ENCODE data around the gene HOATZ. TPM values are rescaled to one million over a fixed set of nuclear protein-coding genes. Genes with fewer than 3 reads are reported as not detected.

HOATZ gene
- polyA plus RNA-seq, 1 of the 3 experiments (the other 2 are of a cell fraction), result 4.9 TPM

DNA sequence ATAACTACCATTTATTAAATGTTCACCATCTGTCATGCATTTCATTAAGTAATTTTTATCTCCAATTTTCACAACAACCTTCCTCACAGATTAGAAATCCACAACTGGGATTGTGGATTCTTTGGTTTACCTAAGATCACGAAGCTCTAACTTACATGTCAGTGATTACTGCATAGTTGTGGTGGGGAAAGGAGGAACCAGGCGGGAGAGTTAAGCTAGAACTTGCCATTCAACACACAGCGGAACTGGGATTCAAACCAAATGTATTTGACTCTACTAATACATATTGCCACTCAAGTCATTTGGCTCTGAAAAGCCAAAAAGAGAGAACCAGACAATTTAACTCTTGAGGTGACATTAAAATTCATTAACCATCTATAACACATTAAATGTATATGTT is 15.5 kb downstream of the HOATZ start:
- Histone ChIP-seq H3K36me3 (replicated peaks in 1 of 2; ENCODE audit: control insufficient read depth in 1 of 2, insufficient read depth in 2 of 2, low read length in 1 of 2) (no peaks in the 10 kb centered on the region), H3K4me3 (ENCODE audit: low read depth in 2 of 2, low read length in 1 of 2) (no peak overlapping the region), H3K79me2 (ENCODE audit: insufficient read depth) (no peaks in the 10 kb centered on the region), H3K27me3 (ENCODE audit: insufficient read depth) (no peaks in the 10 kb centered on the region), H3K9me2 (no peaks in the 10 kb centered on the region), H3K9ac (no peak overlapping the region), H3K9me3 (no peaks in the 10 kb centered on the region), H3F3A (replicated peaks; ENCODE audit: insufficient read depth) (peaks cover 64% of the 10 kb centered on the region), H3K27ac (ENCODE audit: low read depth in 2 of 2, low read length in 1 of 2) (peak overlapping the region in 1 of 2 experiments; percentile 91; a peak in 3 of 4 replicates), H2AFZ (ENCODE audit: low read depth) (peak overlapping the region; percentile 4; the same call in 1 of the 2 replicates), H3K4me2 (no peak overlapping the region), H4K20me1 (ENCODE audit: insufficient read depth) (no peaks in the 10 kb centered on the region), H3K4me1 (ENCODE audit: control insufficient read depth in 1 of 2, insufficient read depth in 2 of 2, low read depth in 1 of 2, low read length in 1 of 2) (peaks cover 0 to 29% of the 10 kb centered on the region in 2 experiments)
- no peak for TF ChIP-seq YY1 (IDR thresholded peaks at IDR 0.05; ENCODE audit: low read depth)
- TF ChIP-seq ELF1 (IDR thresholded peaks at IDR 0.05), result no peak
- no peak for TF ChIP-seq TEAD4 (IDR thresholded peaks at IDR 0.05; ENCODE audit: borderline replicate concordance, insufficient read depth)
- TF ChIP-seq, protein P1, sequence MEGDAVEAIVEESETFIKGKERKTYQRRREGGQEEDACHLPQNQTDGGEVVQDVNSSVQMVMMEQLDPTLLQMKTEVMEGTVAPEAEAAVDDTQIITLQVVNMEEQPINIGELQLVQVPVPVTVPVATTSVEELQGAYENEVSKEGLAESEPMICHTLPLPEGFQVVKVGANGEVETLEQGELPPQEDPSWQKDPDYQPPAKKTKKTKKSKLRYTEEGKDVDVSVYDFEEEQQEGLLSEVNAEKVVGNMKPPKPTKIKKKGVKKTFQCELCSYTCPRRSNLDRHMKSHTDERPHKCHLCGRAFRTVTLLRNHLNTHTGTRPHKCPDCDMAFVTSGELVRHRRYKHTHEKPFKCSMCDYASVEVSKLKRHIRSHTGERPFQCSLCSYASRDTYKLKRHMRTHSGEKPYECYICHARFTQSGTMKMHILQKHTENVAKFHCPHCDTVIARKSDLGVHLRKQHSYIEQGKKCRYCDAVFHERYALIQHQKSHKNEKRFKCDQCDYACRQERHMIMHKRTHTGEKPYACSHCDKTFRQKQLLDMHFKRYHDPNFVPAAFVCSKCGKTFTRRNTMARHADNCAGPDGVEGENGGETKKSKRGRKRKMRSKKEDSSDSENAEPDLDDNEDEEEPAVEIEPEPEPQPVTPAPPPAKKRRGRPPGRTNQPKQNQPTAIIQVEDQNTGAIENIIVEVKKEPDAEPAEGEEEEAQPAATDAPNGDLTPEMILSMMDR (IDR thresholded peaks at IDR 0.05), result no peak
- TF ChIP-seq TAF1 (IDR thresholded peaks at IDR 0.05; ENCODE audit: borderline replicate concordance, low read depth, low read length), result no peak
- TF ChIP-seq TCF12 (IDR thresholded peaks at IDR 0.05), result no peak
- TF ChIP-seq SMC3 (IDR thresholded peaks at IDR 0.05; ENCODE audit: low read depth, low read length), result no peak
- no peak for TF ChIP-seq POLR2AphosphoS5 (IDR thresholded peaks at IDR 0.05; ENCODE audit: low read depth, low read length)
- no peak for TF ChIP-seq FOSL2 (IDR thresholded peaks at IDR 0.05; ENCODE audit: borderline replicate concordance, low read depth)
- no peak for TF ChIP-seq MEF2A (IDR thresholded peaks at IDR 0.05; ENCODE audit: borderline replicate concordance, low read depth)
- CTCF ChIA-PET, result interaction anchor here (0.8 to 1.4 kb wide), 3 partner anchors 11 to 16 kb away, joined by 3 read pairs; partner anchors contain the start of gene HOATZ
- no peak for DNase-seq
- POLR2A ChIA-PET, result no interaction called here
- 81% methylated on average over 3 of the region's 3 CpGs for WGBS (ENCODE audit: low lambda C conversion rate)

DNA sequence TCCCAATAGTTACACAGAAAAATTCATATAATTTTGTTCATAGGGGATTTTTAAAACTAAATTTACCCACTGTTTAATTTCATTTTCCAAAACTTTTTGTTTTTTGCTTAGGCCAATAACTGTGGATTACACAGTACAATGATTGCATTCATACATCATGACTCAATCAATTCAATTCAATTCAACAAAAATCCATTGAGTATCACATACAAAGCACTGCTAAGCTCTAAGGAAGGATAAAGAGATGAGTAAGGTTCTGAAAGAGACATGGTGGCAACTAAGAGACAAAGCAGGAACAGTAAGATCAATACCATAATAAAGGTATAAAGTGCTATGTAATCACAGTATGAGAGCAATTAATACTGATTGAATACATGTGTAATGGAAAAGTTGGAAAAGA is 16.6 kb downstream of the HOATZ start:
- H3K79me2 ChIP-seq (ENCODE audit: insufficient read depth), result no peaks in the 10 kb centered on the region
- no peaks in the 10 kb centered on the region for H4K20me1 ChIP-seq (ENCODE audit: insufficient read depth)
- H3K4me1 ChIP-seq (ENCODE audit: control insufficient read depth in 1 of 2, insufficient read depth in 2 of 2, low read depth in 1 of 2, low read length in 1 of 2), result peaks cover 0 to 29% of the 10 kb centered on the region in 2 experiments
- H3K4me3 ChIP-seq (ENCODE audit: low read depth in 2 of 2, low read length in 1 of 2), result no peak overlapping the region
- H3K36me3 ChIP-seq (replicated peaks in 1 of 2; ENCODE audit: control insufficient read depth in 1 of 2, insufficient read depth in 2 of 2, low read length in 1 of 2), result no peaks in the 10 kb centered on the region
- no peaks in the 10 kb centered on the region for H3K27me3 ChIP-seq (ENCODE audit: insufficient read depth)
- H3K9me3 ChIP-seq, result no peaks in the 10 kb centered on the region
- ChIA-PET CTCF (interaction anchor here (0.8 to 1.0 kb wide), 2 partner anchors 18 to 108 kb away, joined by 3 to 4 read pairs; no protein-coding TSS in a partner anchor), POLR2A (no interaction called here)
- H3K9ac ChIP-seq, result peak overlapping the region; percentile 71
- H3K27ac ChIP-seq (ENCODE audit: low read depth in 2 of 2, low read length in 1 of 2), result peak overlapping the region in 1 of 2 experiments; percentile 91; a peak in 3 of 4 replicates
- DNase-seq, result no peak
- no peaks in the 10 kb centered on the region for H3K9me2 ChIP-seq
- peaks cover 62% of the 10 kb centered on the region for H3F3A ChIP-seq (replicated peaks; ENCODE audit: insufficient read depth)
- H2AFZ ChIP-seq (ENCODE audit: low read depth), result no peak overlapping the region
- H3K4me2 ChIP-seq, result peak overlapping the region; percentile 23; the same call in 1 of the 2 replicates
- peak; percentile 28; the same call in 1 of the 2 replicates for TF ChIP-seq FOSL2 (IDR thresholded peaks at IDR 0.05; ENCODE audit: borderline replicate concordance, low read depth)
- TF ChIP-seq MXI1 (IDR thresholded peaks at IDR 0.05; ENCODE audit: low read depth, low read length), result no peak
- no peak for TF ChIP-seq NRF1 (IDR thresholded peaks at IDR 0.05; ENCODE audit: low read depth, low read length)
- no peak for TF ChIP-seq SIN3A (IDR thresholded peaks at IDR 0.05; ENCODE audit: borderline replicate concordance, low read depth, low read length)
- TF ChIP-seq USF1 (IDR thresholded peaks at IDR 0.05; ENCODE audit: borderline replicate concordance, low read depth), result no peak
- no peak for TF ChIP-seq RAD21 (IDR thresholded peaks at IDR 0.05; ENCODE audit: low read length)
- no peak for TF ChIP-seq YY1 (IDR thresholded peaks at IDR 0.05; ENCODE audit: low read depth)
- TF ChIP-seq, protein P1 (IDR thresholded peaks at IDR 0.05), result no peak
- TF ChIP-seq, protein P2, sequence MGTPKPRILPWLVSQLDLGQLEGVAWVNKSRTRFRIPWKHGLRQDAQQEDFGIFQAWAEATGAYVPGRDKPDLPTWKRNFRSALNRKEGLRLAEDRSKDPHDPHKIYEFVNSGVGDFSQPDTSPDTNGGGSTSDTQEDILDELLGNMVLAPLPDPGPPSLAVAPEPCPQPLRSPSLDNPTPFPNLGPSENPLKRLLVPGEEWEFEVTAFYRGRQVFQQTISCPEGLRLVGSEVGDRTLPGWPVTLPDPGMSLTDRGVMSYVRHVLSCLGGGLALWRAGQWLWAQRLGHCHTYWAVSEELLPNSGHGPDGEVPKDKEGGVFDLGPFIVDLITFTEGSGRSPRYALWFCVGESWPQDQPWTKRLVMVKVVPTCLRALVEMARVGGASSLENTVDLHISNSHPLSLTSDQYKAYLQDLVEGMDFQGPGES (IDR thresholded peaks at IDR 0.05; ENCODE audit: low read depth, low read length), result no peak
- no peak for TF ChIP-seq MEF2A (IDR thresholded peaks at IDR 0.05; ENCODE audit: borderline replicate concordance, low read depth)
- no peak for TF ChIP-seq GATA2 (CRISPR knock-in tag; IDR thresholded peaks at IDR 0.05)
- TF ChIP-seq RFX5 (IDR thresholded peaks at IDR 0.05; ENCODE audit: low read length), result no peak
- TF ChIP-seq RXRA (IDR thresholded peaks at IDR 0.05; ENCODE audit: borderline replicate concordance, low read depth), result no peak
- TF ChIP-seq RCOR1 (IDR thresholded peaks at IDR 0.05; ENCODE audit: low read length), result no peak

All from SK-N-SH (cell line).